SW480 (cell line): ENCODE results near the gene ELOVL6.
"Not testable (repeated sequence)": the region's sequence is repeated elsewhere in the genome, so short reads cannot be mapped to it uniquely, and the experiment has no call there.

Experiments
- DNase-seq: peaks from one replicate; pipeline ENCODE4 v3.0.0-alpha.2; 2016; ENCODE audit warnings: low spot score

ELOVL6 gene

GRCh38 chr4:110198435-110199416 lies at the start of gene ELOVL6:
Gene ELOVL6, minus strand, starts transcription at chr4:110198615. Its CDS starts 280 bp downstream, at chr4:110198335.
- DNase-seq, result peak; percentile 74

- no peak for DNase-seq
Measured at GRCh38 chr4:110248100-110248499, 49.7 kb upstream of the ELOVL6 start.

- no peak for DNase-seq
Measured at GRCh38 chr4:110247591-110247990, 49.2 kb upstream of the ELOVL6 start.

- no peak for DNase-seq
Measured at GRCh38 chr4:110245577-110245976, 47.2 kb upstream of the ELOVL6 start.

- DNase-seq, result no peak
Measured at GRCh38 chr4:110236324-110236723, 37.9 kb upstream of the ELOVL6 start.

- not testable (repeated sequence) for DNase-seq
Measured at GRCh38 chr4:110233581-110233980, 35.2 kb upstream of the ELOVL6 start.

GRCh38 chr4:110231869-110232268 lies 33.5 kb upstream of the ELOVL6 start:
- no peak for DNase-seq

GRCh38 chr4:110229266-110229665 lies 30.9 kb upstream of the ELOVL6 start:
- DNase-seq, result no peak

- no peak for DNase-seq
Measured at GRCh38 chr4:110224812-110225211, 26.4 kb upstream of the ELOVL6 start.

GRCh38 chr4:110224142-110224541 lies 25.7 kb upstream of the ELOVL6 start:
- DNase-seq, result no peak

- DNase-seq, result not testable (repeated sequence)
Measured at GRCh38 chr4:110218935-110219334, 20.5 kb upstream of the ELOVL6 start.

- DNase-seq, result not testable (repeated sequence)
Measured at GRCh38 chr4:110217181-110217580, 18.8 kb upstream of the ELOVL6 start.

- no peak for DNase-seq
Measured at GRCh38 chr4:110216129-110216528, 17.7 kb upstream of the ELOVL6 start.

GRCh38 chr4:110211770-110212061 lies 13.3 kb upstream of the ELOVL6 start:
- DNase-seq, result no peak

GRCh38 chr4:110211007-110211769 lies 12.8 kb upstream of the ELOVL6 start:
- DNase-seq, result peak; percentile 41

- DNase-seq, result no peak
Measured at GRCh38 chr4:110208419-110208818, 10.0 kb upstream of the ELOVL6 start.

GRCh38 chr4:110207233-110207632 lies 8.8 kb upstream of the ELOVL6 start:
- DNase-seq, result no peak

- no peak for DNase-seq
Measured at GRCh38 chr4:110202024-110202423, 3.6 kb upstream of the ELOVL6 start.

GRCh38 chr4:110201502-110201901 lies 3.1 kb upstream of the ELOVL6 start:
- DNase-seq, result no peak

- no peak for DNase-seq
Measured at GRCh38 chr4:110200689-110201088, 2.3 kb upstream of the ELOVL6 start.

GRCh38 chr4:110198049-110198434 lies 373 bp downstream of the ELOVL6 start:
- peak; percentile 23 for DNase-seq

GRCh38 chr4:110197529-110198042 lies 829 bp downstream of the ELOVL6 start:
- peak; percentile 36 for DNase-seq
